T-helper 1 cell (primary cell): Measurements from ENCODE around the gene DNAJB7.
A peak's percentile ranks its signal among the peaks of the same experiment; 100 is the strongest.
"Not testable (repeated sequence)": the region's sequence is repeated elsewhere in the genome, so short reads cannot be mapped to it uniquely, and the experiment has no call there.

ENCODE experiments used
- DNase-seq, 5 donors: peaks; one replicate each; pipeline ENCODE4 v3.0.0-alpha.2; 2012 to 2020
- total RNA-seq, 4 donors: gene quantifications; one replicate each; lab custom pipeline; 2026; lab: John Stamatoyannopoulos, UW

Gene DNAJB7
- 0 reads per million in 4 donors for total RNA-seq

DNA sequence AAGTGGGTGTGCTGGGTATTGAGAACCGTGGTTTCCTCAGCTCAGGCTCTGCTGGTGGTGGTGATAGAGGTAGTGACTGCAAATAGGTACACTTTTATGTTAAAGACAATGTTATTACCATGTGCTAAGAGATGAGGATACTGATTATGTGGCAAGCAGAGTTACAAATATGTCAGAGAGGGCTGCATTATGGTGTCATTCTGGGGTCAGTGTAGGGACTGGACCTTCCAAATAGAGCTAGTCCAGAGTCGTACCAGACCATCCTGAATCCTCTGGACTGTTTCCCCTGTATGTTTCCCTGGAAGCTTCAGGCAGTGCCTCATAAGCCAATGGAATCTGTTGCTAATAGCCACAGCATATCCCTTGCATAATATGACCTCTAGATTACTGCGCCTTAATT lies at the start of gene DNAJB7:
Gene DNAJB7, minus strand, starts transcription at position 101 of the 400 bp plus-strand sequence. CDS start 119 bp downstream, outside the sequence.
- DNase-seq = no peak

GRCh38 chr22:40908895-40909294 lies 47.0 kb upstream of the DNAJB7 start:
- no peak for DNase-seq

DNA sequence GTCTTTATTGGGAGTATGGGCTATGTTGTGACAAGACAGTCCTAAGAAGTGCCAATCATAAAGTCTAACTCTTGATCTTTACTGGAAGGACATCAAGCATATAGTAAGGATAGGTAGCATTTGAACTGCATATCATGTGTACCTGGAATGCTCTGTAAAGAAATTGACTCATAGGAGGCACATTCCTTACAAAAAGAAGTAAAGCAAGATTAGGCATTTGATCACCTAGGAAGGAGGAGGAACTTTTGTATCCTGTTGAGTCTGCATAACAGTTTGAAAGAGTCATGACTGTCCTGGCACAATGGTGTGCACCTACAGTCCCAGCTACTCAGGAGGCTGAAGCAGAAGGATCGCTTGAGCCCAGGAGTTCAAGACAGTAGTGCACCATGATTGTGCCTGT lies 42.2 kb upstream of the DNAJB7 start:
- DNase-seq = no peak

DNA sequence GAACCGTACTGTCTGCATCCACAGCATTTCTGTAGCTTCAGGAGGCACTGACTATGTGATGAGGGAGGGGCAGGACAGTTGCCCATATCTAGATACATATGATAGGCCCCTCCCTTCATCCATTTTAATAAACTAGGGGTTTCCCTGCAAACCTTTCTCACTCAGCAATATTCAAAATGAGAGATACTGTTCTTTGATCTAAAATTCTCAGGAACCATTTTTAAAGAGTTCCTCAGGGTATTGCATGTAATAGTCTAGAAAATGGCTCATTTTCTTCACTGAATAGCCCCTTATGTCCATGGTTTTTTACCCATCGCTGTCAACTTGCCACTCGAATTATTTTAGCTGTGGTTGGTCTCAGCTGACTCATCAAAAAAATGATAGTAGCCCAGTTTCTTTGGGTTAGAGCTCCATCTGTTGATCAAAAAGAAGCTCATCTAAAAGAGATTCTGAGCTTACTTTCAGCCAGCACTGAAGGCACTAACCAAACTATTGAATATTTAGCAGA lies 37.0 kb upstream of the DNAJB7 start:
- peak in 2 of 5 donors; percentile 13 to 66 for DNase-seq

GRCh38 chr22:40894417-40894816 lies 32.5 kb upstream of the DNAJB7 start:
- no peak for DNase-seq

DNA sequence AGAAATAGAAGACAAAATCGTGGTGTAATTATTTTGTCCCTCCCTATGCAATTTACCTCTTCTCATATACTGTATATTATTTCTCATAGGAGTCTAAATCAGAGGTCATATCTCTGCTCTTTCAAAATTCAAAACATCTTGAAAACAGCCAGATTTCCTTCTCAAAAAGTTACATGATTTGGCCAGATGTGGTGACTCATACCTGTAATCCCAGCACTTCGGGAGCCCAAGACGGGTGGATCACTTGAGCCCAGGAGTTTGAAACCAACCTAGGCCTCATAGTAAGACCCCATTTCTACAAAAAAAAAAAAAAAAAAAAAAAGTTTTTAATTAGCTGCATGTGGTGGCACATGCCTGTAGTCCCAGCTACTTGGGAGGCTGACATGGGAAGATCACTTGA lies 29.0 kb upstream of the DNAJB7 start:
- DNase-seq = no peak

- no peak for DNase-seq
Measured at GRCh38 chr22:40889116-40889515, 27.2 kb upstream of the DNAJB7 start.

DNA sequence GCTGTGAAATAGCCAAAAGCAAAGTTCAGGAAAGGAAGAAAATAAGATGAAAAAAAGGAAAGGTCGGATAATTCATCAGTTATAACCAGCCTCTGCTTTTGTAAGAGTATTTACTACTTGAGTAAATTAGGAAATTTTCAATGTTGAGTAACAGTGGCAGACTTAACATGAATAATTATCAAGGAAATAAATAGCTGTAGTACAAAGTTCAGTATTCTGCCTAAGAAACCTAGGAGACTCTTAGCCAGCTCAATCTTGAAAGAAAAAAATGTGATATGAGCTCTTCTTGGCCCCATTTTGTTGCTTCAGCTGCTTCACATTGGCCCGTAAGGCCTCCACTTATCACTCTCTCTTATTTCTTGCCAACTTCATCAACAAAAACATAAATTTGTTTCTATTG lies 17.0 kb upstream of the DNAJB7 start:
- DNase-seq = no peak

- DNase-seq = no peak
Measured at GRCh38 chr22:40877488-40877887, 15.6 kb upstream of the DNAJB7 start.

DNA sequence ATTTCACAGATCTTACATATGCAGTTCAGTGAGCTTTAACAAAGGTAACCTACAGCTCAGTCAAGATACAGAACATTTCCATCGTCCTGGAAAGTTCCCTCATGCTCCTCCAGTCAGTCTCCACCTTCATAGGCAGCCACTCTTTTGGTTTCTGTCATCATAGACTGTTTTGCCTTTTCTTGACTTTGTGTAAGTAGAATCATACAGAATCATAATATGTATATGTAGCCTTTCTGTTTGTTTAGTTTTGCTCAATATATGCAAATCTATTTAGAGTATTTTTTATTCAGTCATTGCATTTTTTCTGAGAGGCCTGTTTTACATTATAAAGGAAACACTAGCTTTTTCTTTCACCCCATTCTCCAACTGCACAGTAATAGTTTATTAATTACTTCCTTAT lies 15.0 kb upstream of the DNAJB7 start:
- no peak for DNase-seq

DNA sequence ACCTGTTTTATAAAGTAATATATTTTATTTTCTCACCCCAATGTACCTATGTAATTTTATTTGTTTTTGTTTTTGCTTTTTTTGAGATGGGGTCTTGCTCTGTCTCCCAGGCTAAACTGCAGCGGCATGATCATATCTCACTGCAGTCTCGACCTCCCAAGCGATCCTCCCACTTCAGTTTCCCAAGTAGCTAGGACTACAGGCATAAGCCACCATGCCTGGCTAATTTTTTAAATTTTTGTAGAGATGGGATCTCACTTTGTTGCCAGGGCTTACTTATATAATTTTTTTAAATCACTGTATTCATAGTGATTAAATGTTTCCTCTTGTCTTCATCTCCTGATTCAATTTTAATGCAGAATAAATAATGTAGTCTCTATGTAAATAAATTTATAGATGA lies 13.2 kb upstream of the DNAJB7 start:
- no peak for DNase-seq

DNA sequence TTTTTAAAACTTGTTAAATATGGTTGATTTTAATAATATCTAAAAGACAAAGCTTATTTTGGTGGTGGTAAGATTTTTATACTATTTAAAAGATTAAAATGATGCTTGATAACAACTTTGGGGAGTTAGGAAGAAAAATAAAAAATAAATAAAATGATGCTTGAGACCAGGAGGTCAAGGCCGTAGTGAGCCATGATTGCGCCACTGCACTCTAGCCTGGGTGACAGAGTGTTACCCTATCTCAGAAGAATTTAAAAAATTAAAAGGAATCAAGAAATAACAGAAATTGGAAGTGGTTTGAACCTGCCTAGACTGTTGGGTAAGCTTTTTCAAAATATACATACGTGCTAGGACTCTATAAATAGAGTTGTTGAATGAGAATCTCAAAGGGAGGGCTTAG lies 12.1 kb upstream of the DNAJB7 start:
- no peak for DNase-seq

GRCh38 chr22:40868379-40868778 lies 6.5 kb upstream of the DNAJB7 start:
- DNase-seq = not testable (repeated sequence)

GRCh38 chr22:40867109-40867508 lies 5.2 kb upstream of the DNAJB7 start:
- DNase-seq = no peak

- DNase-seq = no peak
Measured at GRCh38 chr22:40862537-40862936, 624 bp upstream of the DNAJB7 start.

DNA sequence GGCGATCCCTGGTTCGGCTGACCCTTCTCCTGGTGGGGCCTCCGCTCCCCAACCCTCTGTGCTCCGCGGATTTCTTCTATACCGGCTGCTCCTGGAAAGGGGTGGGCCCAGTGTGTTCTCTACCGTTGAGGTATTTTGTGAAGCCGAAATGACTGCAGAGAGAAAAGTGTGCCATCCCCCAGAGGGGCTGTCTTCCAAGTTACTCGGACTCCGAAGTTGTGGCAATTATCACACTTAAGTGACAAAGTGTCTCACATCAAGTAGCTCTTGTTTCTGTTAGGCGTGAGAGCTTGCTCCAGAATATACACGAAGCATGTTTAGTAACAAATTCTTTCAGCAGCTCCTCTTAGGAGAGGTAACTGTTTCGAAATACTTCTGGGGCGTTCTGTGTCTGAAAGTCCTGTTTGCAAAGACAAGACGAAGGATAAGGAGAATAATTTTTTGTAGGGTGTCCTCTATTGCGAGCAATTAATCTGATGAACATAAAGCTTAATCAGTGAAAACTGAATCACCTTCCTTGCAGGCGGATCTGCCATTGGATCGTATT lies 4.5 kb downstream of the DNAJB7 start:
- peak in 1 of 5 donors; percentile 6 for DNase-seq

- DNase-seq = peak; percentile 92 to 97 (median 95)
Measured at GRCh38 chr22:40856513-40857308, 5.2 kb downstream of the DNAJB7 start, which contains the start of the genes ST13 and XPNPEP3. ST13 (minus strand) TSS chr22:40856639; CDS start chr22:40856540, 99 bp downstream. XPNPEP3 (plus strand) TSS chr22:40857148; CDS start chr22:40857182, 34 bp downstream.

GRCh38 chr22:40855979-40856512 lies 5.9 kb downstream of the DNAJB7 start:
- DNase-seq = peak in 3 of 5 donors; percentile 17 to 30 (median 20)

DNA sequence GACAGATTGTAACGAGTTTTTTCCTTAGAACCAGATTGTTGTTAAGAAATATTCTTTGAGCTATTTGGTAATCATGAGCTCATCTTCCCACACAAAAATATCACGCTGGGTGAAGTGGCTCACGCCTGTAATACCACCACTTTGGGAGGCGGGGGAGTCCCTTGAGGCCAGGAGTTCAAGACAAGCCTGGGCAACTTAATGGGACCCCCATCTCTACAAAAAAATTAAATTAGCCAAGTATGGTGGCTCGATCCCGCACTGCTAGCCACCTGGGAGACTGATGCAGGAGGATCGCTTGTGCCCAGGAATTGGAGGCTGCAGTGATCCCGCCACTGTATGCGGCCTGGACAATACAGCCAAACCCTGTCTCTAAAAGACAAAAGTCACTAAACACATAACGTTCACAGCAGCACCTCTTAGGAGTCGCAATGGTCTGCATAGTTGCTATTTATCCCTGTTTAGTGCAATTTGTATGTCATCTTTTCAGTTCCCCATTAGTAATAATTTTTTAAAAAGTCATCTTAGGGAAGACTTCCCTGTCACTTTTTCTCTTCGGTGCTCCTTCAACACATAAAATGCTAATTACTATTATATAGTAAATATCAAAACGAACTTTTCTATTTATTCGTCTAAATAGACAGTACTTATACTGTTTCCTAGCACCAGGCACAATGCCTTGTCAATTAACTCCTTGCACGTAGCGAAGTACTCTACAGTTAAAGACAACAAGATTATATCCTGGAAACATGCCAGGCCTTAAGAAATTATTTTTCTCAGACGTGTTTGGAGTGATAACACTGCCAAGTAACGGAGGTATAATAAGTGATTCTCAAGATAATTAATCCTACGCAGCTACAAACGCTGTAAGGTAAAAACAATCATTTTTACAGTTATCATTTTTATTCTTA lies 6.6 kb downstream of the DNAJB7 start:
- DNase-seq = no peak

GRCh38 chr22:40853961-40854360 lies 8.0 kb downstream of the DNAJB7 start:
- no peak for DNase-seq

GRCh38 chr22:40853333-40853732 lies 8.6 kb downstream of the DNAJB7 start:
- no peak for DNase-seq

GRCh38 chr22:40845816-40846215 lies 16.1 kb downstream of the DNAJB7 start:
- DNase-seq = not testable (repeated sequence)

GRCh38 chr22:40844951-40845350 lies 17.0 kb downstream of the DNAJB7 start:
- no peak for DNase-seq
